ENCODE results near the gene DLGAP1. TPM values are rescaled to one million over a fixed set of nuclear protein-coding genes. Genes with fewer than 3 reads are reported as not detected.

DLGAP1 gene
- total RNA-seq = not detected in 2 replicates

GRCh38 chr18:4455113-4455811, at the start of gene DLGAP1:
Gene DLGAP1, minus strand, starts transcription at chr18:4455307.

GRCh38 chr18:3450012-3450798, 1004.9 kb downstream of the DLGAP1 start, which contains the start of gene TGIF1:
Gene TGIF1, plus strand, starts transcription at chr18:3450172. Its CDS starts 318 bp downstream, at chr18:3450490.

Small RNA genes lying within 50 kb of the gene (small RNA-seq; reads per million reads assigned to genes)
- gene AP005208.1 (not detected), gene AP005403.1 (not detected), gene MIR6718 (not detected), gene RN7SL39P (not detected), gene RNU6-831P (not detected)
